Cardiac muscle cell (in vitro differentiated cells and primary cell): ENCODE measurements around the gene ERCC5. TPM values are rescaled to one million over a fixed set of nuclear protein-coding genes. Genes with fewer than 3 reads are reported as not detected.

Experiments
- DNase-seq, 2 donors: peaks; one replicate each; pipeline versions ENCODE4 v3.0.0 to v3.0.0-alpha.2; 2010 to 2017; ENCODE audit warnings: low read depth in 1 of 2, low spot score in 1 of 2
- H3K27ac ChIP-seq: fragments of 200-600 bp; sonication (generic); 2 replicates; pipeline ENCODE4 v1.5.1; 2016
- H3K27me3 ChIP-seq: fragments of 200-600 bp; sonication (generic); 2 replicates; pipeline ENCODE4 v1.6.0; 2016; ENCODE audit warnings: control low read depth
- H3K36me3 ChIP-seq: fragments of 200-600 bp; sonication (generic); 2 replicates; pipeline ENCODE4 v1.5.1; 2016; ENCODE audit warnings: control low read depth
- H3K4me1 ChIP-seq: fragments of 200-600 bp; sonication (generic); 2 replicates; pipeline ENCODE4 v1.8.1; 2017; ENCODE audit warnings: low read depth, mild to moderate bottlenecking, mixed run types
- H3K4me3 ChIP-seq: fragments of 200-600 bp; sonication (generic); 2 replicates; pipeline ENCODE4 v1.5.1; 2016; ENCODE audit warnings: mild to moderate bottlenecking
- H3K9me3 ChIP-seq: fragments of 200-600 bp; sonication (generic); 2 replicates; pipeline ENCODE4 v1.5.1; 2017; ENCODE audit warnings: low read depth, mild to moderate bottlenecking, control low read depth
- polyA plus RNA-seq: library from polyadenylated mRNA; unstranded; fragments of >200 nt; fragmentation: Nextera tagmentation; extraction: Ambion mirVana; gene quantifications from 2 replicates; pipeline ENCODE4 v1.2.1, GENCODE V29; 2016
- total RNA-seq: library from RNA; depleted of rRNA; stranded (reverse); fragments of >200 nt; gene quantifications from 2 replicates; pipeline ENCODE4 v1.2.3, GENCODE V29; 2016
- TF ChIP-seq, protein P1 (sequence below): IDR thresholded peaks from 2 replicates; pipeline ENCODE4 v1.5.1; 2012; ENCODE audit warnings: low read depth, mild to moderate bottlenecking, low read length

ERCC5 gene
- total and polyA plus RNA-seq, 2 experiments from 2014 or later = 24.9 to 84.3 TPM

GRCh38 chr13:102805680-102806079 is 40.2 kb upstream of the ERCC5 start:
- Histone ChIP-seq H3K9me3 (no peaks in the 10 kb centered on the region), H3K36me3 (peaks cover 4% of the 10 kb centered on the region), H3K27ac (no peak overlapping the region), H3K27me3 (no peaks in the 10 kb centered on the region), H3K4me3 (no peak overlapping the region), H3K4me1 (no peaks in the 10 kb centered on the region)
- DNase-seq = no peak
- TF ChIP-seq, protein P1, sequence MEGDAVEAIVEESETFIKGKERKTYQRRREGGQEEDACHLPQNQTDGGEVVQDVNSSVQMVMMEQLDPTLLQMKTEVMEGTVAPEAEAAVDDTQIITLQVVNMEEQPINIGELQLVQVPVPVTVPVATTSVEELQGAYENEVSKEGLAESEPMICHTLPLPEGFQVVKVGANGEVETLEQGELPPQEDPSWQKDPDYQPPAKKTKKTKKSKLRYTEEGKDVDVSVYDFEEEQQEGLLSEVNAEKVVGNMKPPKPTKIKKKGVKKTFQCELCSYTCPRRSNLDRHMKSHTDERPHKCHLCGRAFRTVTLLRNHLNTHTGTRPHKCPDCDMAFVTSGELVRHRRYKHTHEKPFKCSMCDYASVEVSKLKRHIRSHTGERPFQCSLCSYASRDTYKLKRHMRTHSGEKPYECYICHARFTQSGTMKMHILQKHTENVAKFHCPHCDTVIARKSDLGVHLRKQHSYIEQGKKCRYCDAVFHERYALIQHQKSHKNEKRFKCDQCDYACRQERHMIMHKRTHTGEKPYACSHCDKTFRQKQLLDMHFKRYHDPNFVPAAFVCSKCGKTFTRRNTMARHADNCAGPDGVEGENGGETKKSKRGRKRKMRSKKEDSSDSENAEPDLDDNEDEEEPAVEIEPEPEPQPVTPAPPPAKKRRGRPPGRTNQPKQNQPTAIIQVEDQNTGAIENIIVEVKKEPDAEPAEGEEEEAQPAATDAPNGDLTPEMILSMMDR = no peak

DNA sequence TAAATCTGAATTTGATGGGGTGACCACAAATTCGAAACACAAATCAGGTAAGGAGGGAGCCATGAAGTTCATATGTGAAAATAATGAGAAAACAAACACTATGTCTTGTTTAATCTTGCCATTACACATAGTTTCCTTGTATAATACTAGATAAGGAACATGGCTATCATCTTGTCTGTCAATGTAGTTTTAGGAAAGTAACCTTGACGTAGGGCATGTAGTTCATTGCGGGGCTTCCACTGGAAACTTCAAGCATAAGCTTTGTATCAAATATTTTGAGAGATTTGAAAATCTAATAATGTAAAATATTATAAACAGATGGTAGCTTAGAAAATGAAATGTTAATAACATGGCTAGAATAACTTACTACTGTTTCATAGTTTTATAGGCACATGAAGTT is 38.1 kb upstream of the ERCC5 start:
- H3K9me3 ChIP-seq = no peaks in the 10 kb centered on the region
- DNase-seq = no peak
- H3K4me1 ChIP-seq = no peaks in the 10 kb centered on the region
- H3K27me3 ChIP-seq = no peaks in the 10 kb centered on the region
- H3K4me3 ChIP-seq = no peak overlapping the region
- peaks cover 4% of the 10 kb centered on the region for H3K36me3 ChIP-seq
- no peak overlapping the region for H3K27ac ChIP-seq
- TF ChIP-seq, protein P1 = no peak

DNA sequence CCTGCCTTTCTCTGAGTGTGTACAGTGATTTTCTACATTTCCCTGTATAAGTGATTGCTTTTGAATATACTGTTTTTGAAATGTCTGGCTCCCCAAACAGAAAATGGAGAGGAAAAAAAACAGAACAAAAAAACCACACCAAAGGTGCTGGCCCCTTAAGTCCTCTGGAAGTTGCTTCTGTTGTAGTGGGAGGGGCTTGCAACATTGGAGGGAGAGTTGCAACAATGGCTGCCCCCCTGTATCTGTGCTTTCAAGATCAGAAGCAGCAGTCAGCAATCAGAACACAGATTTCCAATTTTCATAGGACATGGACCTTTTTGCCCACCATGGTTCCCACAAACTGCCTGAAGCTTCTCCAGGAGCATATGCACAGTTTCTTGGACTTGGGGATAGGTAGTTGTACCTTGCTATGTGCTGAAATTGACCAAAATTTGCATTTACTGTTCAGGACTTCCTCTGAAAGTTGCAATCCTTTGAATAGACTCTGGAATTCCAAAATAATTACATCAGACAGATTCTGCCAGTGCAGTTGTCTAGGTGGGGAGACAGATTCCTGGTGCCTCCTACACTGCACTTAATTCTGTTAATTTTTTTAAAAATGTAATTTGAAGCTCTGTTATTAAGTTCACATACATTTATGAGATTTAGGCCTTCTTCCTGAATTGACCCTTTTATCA is 33.1 kb upstream of the ERCC5 start:
- peaks cover 9% of the 10 kb centered on the region for H3K4me1 ChIP-seq
- H3K27ac ChIP-seq = no peak overlapping the region
- no peak overlapping the region for H3K4me3 ChIP-seq
- H3K36me3 ChIP-seq = peaks cover 6% of the 10 kb centered on the region
- peak in 1 of 2 donors; percentile 49 for DNase-seq
- no peaks in the 10 kb centered on the region for H3K27me3 ChIP-seq
- no peaks in the 10 kb centered on the region for H3K9me3 ChIP-seq
- TF ChIP-seq, protein P1 = no peak

DNA sequence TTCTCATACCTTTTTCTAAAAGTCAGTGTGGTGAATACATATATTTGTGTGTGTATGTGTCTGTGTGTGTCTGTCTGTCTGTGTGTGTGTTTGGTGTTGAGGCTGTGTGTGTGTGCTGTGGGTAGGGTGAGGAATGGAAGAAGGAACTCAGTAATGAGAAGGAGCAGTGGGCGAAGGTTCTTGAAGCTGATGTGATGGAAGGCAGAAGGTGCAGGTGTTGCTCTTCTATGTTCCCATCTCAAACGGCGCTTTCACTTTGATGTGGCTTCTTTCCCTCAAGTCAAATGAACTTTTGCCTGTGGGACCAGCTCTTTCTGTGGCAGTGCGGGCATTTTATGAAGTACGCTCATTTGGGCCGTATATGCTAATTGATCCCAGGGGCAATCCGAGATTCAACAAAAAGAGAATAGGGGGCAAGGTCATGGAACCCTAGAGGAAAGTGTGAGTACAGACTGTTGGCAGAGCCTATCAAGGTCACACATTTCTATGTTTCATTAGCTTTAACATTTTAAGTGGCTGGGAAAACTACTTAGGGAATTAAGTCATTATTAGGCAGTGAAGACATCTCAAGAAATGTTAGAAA is 31.7 kb upstream of the ERCC5 start:
- peaks cover 9% of the 10 kb centered on the region for H3K4me1 ChIP-seq
- no peaks in the 10 kb centered on the region for H3K27me3 ChIP-seq
- DNase-seq = no peak
- no peaks in the 10 kb centered on the region for H3K9me3 ChIP-seq
- H3K27ac ChIP-seq = no peak overlapping the region
- TF ChIP-seq, protein P1 = no peak
- H3K4me3 ChIP-seq = no peak overlapping the region
- H3K36me3 ChIP-seq = peaks cover 2% of the 10 kb centered on the region

DNA sequence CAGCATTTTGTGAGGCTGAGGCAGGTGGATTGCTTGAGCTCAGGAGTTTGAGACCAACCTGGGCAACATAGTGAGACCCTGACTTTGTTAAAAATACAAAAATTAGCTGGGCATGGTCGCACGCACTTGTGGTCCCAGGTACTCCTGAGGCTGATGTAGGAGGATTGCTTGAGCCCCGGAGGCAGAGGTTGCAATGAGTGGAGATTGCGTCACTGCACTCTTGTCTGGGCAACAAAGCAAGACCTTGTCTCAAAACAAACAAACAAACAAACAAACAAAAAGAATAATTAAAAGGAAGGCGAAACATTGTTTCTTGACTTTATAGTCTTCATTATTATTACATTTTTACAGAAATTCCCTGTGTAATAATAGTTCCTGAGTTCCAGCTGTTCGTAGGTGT is 31.0 kb upstream of the ERCC5 start:
- Histone ChIP-seq H3K4me3 (no peak overlapping the region), H3K27me3 (no peaks in the 10 kb centered on the region), H3K9me3 (no peaks in the 10 kb centered on the region), H3K36me3 (peaks cover 2% of the 10 kb centered on the region), H3K4me1 (peaks cover 9% of the 10 kb centered on the region), H3K27ac (no peak overlapping the region)
- DNase-seq = no peak
- TF ChIP-seq, protein P1 = no peak
